Natural killer cell (primary cell): ENCODE data around the gene FARS2. TPM values are rescaled to one million over a fixed set of nuclear protein-coding genes. Genes with fewer than 3 reads are reported as not detected.

ENCODE experiments used
- ATAC-seq, 3 donors: fragments of 150-1000 bp in 2 of 3; fragments of 200-7000 bp in 1 of 3; cut with Tn5 transposase; 1 replicate in 1 of 3; 2 replicates in 2 of 3; pipeline ENCODE4 v1.10.0; 2021; ENCODE audit warnings: mild to moderate bottlenecking in 2 of 3, moderate library complexity in 2 of 3
- DNase-seq, 2 donors: peaks; one replicate each; pipeline versions ENCODE4 v3.0.0 to v3.0.0-alpha.2; 2013 to 2021; ENCODE audit warnings: mixed read lengths in 1 of 2
- H3K27ac ChIP-seq: one replicate; pipeline ENCODE4 v1.5.1; 2013; ENCODE audit warnings: mild to moderate bottlenecking, low read length
- H3K27me3 ChIP-seq: one replicate; pipeline ENCODE4 v1.6.1; 2013; ENCODE audit warnings: low read length; ENCODE audit not compliant: control insufficient read depth, insufficient read depth
- H3K36me3 ChIP-seq: one replicate; pipeline ENCODE4 v1.6.1; 2013; ENCODE audit warnings: low read length; ENCODE audit not compliant: control insufficient read depth, insufficient read depth
- H3K4me1 ChIP-seq: one replicate; pipeline ENCODE4 v1.6.1; 2013; ENCODE audit warnings: low read length; ENCODE audit not compliant: control insufficient read depth, insufficient read depth
- H3K4me3 ChIP-seq: one replicate; pipeline ENCODE4 v1.5.1; 2013; ENCODE audit warnings: low read length
- H3K9me3 ChIP-seq: one replicate; pipeline ENCODE4 v1.6.1; 2013; ENCODE audit warnings: low read length; ENCODE audit not compliant: control insufficient read depth, insufficient read depth
- H3K27ac Mint-ChIP-seq, 2 donors: one replicate each; pipeline ENCODE4 v1.8.0; 2022; ENCODE audit warnings: mild to moderate bottlenecking in 2 of 2, mixed read lengths in 2 of 2, moderate library complexity in 1 of 2
- H3K27me3 Mint-ChIP-seq, 2 donors: one replicate each; pipeline ENCODE4 v1.8.0; 2022; ENCODE audit warnings: low read depth in 2 of 2, mixed read lengths in 2 of 2
- H3K36me3 Mint-ChIP-seq: one replicate; pipeline ENCODE4 v1.8.0; 2022; ENCODE audit warnings: mixed read lengths
- H3K4me1 Mint-ChIP-seq, 2 donors: one replicate each; pipeline ENCODE4 v1.8.0; 2022; ENCODE audit warnings: mixed read lengths in 2 of 2
- H3K4me3 Mint-ChIP-seq: one replicate; pipeline ENCODE4 v1.8.0; 2022; ENCODE audit warnings: mild to moderate bottlenecking, moderate library complexity, mixed read lengths
- H3K9me3 Mint-ChIP-seq, 2 donors: one replicate each; pipeline ENCODE4 v1.8.0; 2022; ENCODE audit warnings: mixed read lengths in 2 of 2
- WGBS: methylation state at CpG from one replicate; pipeline ENCODE4 v1.1.7; 2013; ENCODE audit warnings: missing lambda C conversion rate; ENCODE audit not compliant: insufficient coverage; 5-methylcytosine and 5-hydroxymethylcytosine counted together
- intact Hi-C: fragments of 100-400 bp; cut with micrococcal nuclease; formaldehyde crosslinking; loops from one replicate; pipeline ENCODE4 v1.14.2; 2022
- total RNA-seq, 4 donors: library from RNA; stranded (reverse); fragments of 120-200 nt in 1 of 4; gene quantifications; one replicate each; pipeline versions ENCODE4 v1.2.3 to v1.2.4, GENCODE V29; 2013 to 2022
- TF ChIP-seq, protein P1 (sequence below): fragments of 200-600 bp; IDR thresholded peaks from one replicate; pipeline ENCODE4 v1.8.0; 2022; ENCODE audit warnings: antibody characterized with exemption

Gene FARS2
- total RNA-seq, 3 donors from 2014 or later (not counting 1 experiment from before 2014, with no cell fraction given): 15.3 to 24.8 (median 22.7) TPM

DNA sequence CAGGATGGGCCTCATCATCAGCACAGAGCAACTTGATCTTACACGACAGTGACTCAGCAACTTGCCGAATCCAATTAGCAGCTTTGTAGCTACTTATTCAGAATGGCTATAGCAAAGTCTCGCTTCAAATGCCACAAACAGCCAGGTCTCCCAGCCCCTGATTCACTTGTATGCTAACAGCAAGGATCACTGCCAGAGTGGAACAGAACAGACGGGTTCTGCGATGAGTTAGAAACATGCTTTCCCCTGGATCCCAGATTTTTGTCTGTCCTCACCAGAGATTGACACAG is 491.0 kb downstream of the FARS2 start:
- ATAC-seq (no peak), DNase-seq (no peak)
- peaks cover 5 to 11% of the 10 kb centered on the region in 2 donors for H3K9me3 Mint-ChIP-seq
- Histone ChIP-seq H3K36me3 (no peaks in the 10 kb centered on the region), H3K27me3 (no peaks in the 10 kb centered on the region), H3K4me3 (no peak overlapping the region), H3K4me1 (no peaks in the 10 kb centered on the region), H3K27ac (no peak overlapping the region), H3K9me3 (no peaks in the 10 kb centered on the region)
- H3K4me3 Mint-ChIP-seq: no peak overlapping the region
- intact Hi-C loops: no loop called here
- peaks cover 16% of the 10 kb centered on the region for H3K36me3 Mint-ChIP-seq
- no peak overlapping the region for H3K27ac Mint-ChIP-seq
- TF ChIP-seq, protein P1, sequence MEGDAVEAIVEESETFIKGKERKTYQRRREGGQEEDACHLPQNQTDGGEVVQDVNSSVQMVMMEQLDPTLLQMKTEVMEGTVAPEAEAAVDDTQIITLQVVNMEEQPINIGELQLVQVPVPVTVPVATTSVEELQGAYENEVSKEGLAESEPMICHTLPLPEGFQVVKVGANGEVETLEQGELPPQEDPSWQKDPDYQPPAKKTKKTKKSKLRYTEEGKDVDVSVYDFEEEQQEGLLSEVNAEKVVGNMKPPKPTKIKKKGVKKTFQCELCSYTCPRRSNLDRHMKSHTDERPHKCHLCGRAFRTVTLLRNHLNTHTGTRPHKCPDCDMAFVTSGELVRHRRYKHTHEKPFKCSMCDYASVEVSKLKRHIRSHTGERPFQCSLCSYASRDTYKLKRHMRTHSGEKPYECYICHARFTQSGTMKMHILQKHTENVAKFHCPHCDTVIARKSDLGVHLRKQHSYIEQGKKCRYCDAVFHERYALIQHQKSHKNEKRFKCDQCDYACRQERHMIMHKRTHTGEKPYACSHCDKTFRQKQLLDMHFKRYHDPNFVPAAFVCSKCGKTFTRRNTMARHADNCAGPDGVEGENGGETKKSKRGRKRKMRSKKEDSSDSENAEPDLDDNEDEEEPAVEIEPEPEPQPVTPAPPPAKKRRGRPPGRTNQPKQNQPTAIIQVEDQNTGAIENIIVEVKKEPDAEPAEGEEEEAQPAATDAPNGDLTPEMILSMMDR: no peak
- H3K4me1 Mint-ChIP-seq: peaks cover 9 to 26% of the 10 kb centered on the region in 2 donors
- H3K27me3 Mint-ChIP-seq: no peaks in the 10 kb centered on the region
- WGBS: 92% methylated on average over 5 of the region's 5 CpGs

DNA sequence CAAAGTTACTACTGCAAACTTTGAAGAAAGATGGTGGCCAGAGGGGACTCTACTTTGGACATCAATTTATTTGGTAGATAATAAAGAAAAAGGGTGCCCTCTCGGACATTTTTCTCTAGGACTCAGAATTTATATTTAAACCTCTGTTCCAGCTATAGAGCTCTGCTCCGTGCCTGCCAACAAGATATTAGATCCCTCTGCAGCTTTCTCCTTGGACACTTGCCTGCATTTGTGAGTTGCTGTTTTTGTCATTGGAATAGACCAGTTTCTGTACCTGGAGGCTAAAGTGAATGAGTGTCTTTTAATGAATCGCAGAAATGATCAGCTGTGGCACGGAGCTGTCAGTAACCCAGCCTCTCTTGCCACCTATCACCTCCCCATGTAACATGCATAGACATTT is 491.9 kb downstream of the FARS2 start:
- H3K4me1 Mint-ChIP-seq: peaks cover 7 to 21% of the 10 kb centered on the region in 2 donors
- peaks cover 16% of the 10 kb centered on the region for H3K36me3 Mint-ChIP-seq
- Histone ChIP-seq H3K4me3 (no peak overlapping the region), H3K9me3 (no peaks in the 10 kb centered on the region), H3K27me3 (no peaks in the 10 kb centered on the region), H3K36me3 (no peaks in the 10 kb centered on the region), H3K4me1 (no peaks in the 10 kb centered on the region), H3K27ac (no peak overlapping the region)
- intact Hi-C loops: no loop called here
- H3K27me3 Mint-ChIP-seq: no peaks in the 10 kb centered on the region
- H3K9me3 Mint-ChIP-seq: peaks cover 5 to 11% of the 10 kb centered on the region in 2 donors
- H3K4me3 Mint-ChIP-seq: no peak overlapping the region
- TF ChIP-seq, protein P1: no peak
- WGBS: 89% methylated on average over 4 of the region's 4 CpGs
- ATAC-seq (no peak), DNase-seq (no peak)
- no peak overlapping the region for H3K27ac Mint-ChIP-seq

DNA sequence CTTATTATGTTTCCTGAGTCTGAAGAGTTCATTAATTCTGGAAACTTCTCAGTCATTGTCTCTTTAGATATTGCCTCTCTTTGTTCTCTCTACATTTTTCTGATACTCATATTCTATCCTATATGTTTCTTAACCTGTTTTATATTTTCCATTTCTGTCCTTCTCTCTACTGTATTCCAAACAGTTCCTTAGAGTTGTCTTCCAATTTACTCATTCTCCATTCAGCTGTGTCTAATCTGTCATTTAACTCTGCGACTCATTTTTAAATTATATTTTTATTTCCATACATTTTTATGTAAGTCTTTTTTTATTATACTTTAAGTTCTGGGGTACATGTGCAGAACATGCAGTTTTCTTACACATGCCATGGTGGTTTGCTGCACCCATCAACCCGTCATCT is 493.6 kb downstream of the FARS2 start:
- H3K9me3 Mint-ChIP-seq: peaks cover 5 to 11% of the 10 kb centered on the region in 2 donors
- H3K27me3 ChIP-seq: no peaks in the 10 kb centered on the region
- H3K27ac ChIP-seq: no peak overlapping the region
- no peaks in the 10 kb centered on the region for H3K4me1 ChIP-seq
- peaks cover 16% of the 10 kb centered on the region for H3K36me3 Mint-ChIP-seq
- intact Hi-C loops: no loop called here
- H3K9me3 ChIP-seq: no peaks in the 10 kb centered on the region
- peaks cover 0 to 9% of the 10 kb centered on the region in 2 donors for H3K4me1 Mint-ChIP-seq
- H3K4me3 ChIP-seq: no peak overlapping the region
- H3K27ac Mint-ChIP-seq: no peak overlapping the region
- 100% methylated on average over 1 of the region's 2 CpGs for WGBS
- TF ChIP-seq, protein P1: no peak
- ATAC-seq: no peak
- H3K36me3 ChIP-seq: no peaks in the 10 kb centered on the region
- no peak overlapping the region for H3K4me3 Mint-ChIP-seq
- H3K27me3 Mint-ChIP-seq: no peaks in the 10 kb centered on the region
- DNase-seq: no peak

DNA sequence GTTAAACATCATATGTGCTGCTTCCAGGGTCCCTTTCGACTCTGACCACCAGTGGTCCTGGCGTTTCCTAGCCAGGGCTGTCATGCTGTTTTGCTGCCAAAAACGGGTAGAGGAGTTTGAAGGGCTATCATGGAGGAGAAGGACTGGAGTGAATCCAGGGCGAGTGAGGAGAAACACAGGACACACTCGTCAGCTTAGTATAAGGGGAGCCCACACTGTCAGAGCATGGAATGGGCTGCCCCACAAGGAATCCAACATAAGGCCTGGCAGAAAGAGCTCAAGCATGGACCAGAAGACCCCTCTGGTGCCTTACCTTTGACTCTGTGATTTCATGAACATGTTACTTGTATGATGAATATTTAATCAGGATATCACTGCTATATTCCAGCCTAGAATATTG is 498.3 kb downstream of the FARS2 start:
- no peak overlapping the region for H3K27ac ChIP-seq
- peaks cover 12% of the 10 kb centered on the region for H3K36me3 Mint-ChIP-seq
- no peaks in the 10 kb centered on the region for H3K9me3 ChIP-seq
- peaks cover 5 to 9% of the 10 kb centered on the region in 2 donors for H3K9me3 Mint-ChIP-seq
- no peak overlapping the region for H3K27ac Mint-ChIP-seq
- H3K27me3 Mint-ChIP-seq: no peaks in the 10 kb centered on the region
- no peaks in the 10 kb centered on the region for H3K27me3 ChIP-seq
- H3K36me3 ChIP-seq: no peaks in the 10 kb centered on the region
- TF ChIP-seq, protein P1: no peak
- WGBS: 90% methylated on average over 5 of the region's 5 CpGs
- H3K4me3 ChIP-seq: no peak overlapping the region
- H3K4me1 Mint-ChIP-seq: peaks cover 0 to 10% of the 10 kb centered on the region in 2 donors
- H3K4me1 ChIP-seq: no peaks in the 10 kb centered on the region
- ATAC-seq (no peak), DNase-seq (no peak)
- H3K4me3 Mint-ChIP-seq: no peak overlapping the region
- intact Hi-C loops: no loop called here
